HG02852 (cell line): ENCODE results near the gene ARID3A.

ENCODE experiments used
- ATAC-seq: cut with Tn5 transposase; IDR thresholded peaks from one replicate; pipeline ENCODE4 v1.9.1; 2021; ENCODE audit warnings: mild to moderate bottlenecking, moderate library complexity; ENCODE audit not compliant: unreplicated experiment

Gene ARID3A

DNA sequence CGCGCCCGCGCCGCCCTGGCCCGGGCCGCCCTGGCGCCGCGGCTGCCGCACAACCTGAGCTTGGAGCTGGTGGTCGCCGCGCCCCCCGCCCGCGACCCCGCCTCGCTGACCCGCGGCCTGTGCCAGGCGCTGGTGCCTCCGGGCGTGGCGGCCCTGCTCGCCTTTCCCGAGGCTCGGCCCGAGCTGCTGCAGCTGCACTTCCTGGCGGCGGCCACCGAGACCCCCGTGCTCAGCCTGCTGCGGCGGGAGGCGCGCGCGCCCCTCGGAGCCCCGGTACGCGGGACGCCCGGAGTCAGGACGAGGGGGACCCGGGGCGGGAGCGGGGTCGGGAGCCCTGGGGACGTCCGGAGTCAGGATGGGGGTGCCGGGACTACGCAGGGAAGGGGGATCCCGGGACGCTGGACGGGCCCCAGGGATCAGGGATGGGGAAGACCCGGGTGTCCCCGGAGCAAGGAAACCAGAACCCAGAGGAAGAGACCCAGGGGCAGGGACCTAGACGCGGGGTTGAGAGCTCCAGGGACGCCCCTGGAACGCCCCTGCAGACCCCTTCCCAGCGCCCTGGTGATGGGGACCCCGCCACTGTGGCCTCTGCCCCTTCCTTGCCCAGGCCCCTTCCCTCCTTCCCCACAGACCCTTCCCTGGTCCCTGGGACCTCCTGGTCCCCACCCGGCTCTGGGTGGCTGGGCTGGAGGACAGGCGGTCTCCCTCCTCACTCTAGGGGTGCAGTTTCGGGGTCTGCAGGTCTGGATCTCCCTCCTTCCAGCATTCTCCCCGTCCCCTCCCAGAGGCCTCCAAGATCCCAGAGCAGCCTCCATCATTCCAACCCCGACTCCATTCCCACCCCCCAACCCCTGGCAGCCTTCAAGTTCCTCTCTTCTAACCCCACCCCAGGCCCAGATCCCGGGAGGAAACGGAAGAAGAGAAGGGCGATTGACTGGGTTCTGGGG is 75.0 kb downstream of the ARID3A start:
- ATAC-seq, result no peak

DNA sequence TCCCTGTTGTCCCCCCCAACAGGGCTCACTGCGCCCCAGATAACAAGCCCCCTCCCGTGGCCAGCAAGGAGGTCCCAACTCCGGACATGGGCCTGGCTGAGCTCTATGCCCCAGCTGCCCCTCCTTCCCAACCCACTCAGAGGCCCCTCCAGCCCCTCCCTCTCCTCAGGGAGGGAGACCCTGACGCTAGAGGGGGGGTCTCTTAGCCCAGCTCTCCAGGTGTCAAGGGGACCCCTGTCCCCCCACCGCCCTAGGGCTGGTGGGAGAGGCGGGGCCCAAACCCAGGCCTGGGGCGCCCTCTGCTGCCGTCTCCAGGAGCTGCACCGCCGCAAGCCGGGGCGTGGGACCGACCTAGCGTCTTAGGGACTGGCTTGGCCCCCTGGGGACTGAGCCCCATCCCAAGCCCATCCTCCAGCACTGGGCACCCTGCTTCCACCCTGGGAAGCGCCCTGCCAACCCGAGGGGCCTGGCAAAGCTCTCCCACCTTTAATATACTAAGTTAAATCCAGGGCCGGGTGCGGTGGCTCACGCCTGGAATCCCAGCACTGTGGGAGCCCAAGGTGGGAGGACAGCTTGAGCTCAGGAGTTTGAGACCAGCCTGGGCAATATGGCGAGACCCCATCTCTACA is 75.8 kb downstream of the ARID3A start:
- no peak for ATAC-seq

DNA sequence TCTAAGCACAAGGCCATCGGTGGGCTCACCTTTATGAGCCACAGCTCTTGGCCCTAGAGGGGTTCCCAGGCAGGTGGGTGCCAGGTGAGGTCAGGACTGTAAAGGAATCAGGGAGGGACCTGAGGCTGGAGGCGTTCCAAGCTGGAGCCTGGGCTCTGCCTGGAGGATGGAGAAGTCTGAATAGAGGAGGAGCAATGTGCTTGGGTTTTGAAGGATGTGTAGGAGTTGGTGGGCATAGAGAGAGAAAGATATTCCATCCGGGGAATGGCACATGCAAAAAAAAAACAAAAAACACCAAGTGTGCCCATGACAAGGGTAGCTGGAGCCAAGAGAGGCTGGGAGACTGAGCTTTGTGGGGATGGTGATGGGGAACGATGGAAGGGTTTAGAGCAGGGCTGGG is 76.8 kb downstream of the ARID3A start:
- no peak for ATAC-seq

DNA sequence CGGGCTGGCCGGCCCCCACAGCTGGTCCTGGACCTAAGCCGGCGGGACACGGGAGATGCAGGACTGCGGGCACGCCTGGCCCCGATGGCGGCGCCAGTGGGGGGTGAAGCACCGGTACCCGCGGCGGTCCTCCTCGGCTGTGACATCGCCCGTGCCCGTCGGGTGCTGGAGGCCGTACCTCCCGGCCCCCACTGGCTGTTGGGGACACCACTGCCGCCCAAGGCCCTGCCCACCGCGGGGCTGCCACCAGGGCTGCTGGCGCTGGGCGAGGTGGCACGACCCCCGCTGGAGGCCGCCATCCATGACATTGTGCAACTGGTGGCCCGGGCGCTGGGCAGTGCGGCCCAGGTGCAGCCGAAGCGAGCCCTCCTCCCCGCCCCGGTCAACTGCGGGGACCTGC is 77.4 kb downstream of the ARID3A start:
- no peak for ATAC-seq

DNA sequence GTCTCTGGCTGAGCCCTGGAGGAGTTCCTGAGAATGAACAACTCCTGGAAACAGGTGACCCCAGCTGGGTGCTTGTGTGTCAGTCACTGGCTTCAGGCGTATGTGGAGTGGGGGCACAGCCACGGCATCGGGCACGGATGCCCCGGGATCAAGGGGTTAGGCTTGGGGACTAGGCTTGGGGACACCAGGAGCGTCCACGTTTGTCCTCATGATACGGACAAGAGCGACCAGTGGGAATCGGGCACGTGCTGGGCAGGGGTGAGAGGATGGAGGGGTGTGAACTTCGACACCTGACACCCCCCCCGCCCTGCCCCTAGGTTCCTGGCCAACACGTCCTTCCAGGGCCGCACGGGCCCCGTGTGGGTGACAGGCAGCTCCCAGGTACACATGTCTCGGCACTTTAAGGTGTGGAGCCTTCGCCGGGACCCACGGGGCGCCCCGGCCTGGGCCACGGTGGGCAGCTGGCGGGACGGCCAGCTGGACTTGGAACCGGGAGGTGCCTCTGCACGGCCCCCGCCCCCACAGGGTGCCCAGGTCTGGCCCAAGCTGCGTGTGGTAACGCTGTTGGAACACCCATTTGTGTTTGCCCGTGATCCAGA is 78.5 kb downstream of the ARID3A start:
- ATAC-seq, result no peak

DNA sequence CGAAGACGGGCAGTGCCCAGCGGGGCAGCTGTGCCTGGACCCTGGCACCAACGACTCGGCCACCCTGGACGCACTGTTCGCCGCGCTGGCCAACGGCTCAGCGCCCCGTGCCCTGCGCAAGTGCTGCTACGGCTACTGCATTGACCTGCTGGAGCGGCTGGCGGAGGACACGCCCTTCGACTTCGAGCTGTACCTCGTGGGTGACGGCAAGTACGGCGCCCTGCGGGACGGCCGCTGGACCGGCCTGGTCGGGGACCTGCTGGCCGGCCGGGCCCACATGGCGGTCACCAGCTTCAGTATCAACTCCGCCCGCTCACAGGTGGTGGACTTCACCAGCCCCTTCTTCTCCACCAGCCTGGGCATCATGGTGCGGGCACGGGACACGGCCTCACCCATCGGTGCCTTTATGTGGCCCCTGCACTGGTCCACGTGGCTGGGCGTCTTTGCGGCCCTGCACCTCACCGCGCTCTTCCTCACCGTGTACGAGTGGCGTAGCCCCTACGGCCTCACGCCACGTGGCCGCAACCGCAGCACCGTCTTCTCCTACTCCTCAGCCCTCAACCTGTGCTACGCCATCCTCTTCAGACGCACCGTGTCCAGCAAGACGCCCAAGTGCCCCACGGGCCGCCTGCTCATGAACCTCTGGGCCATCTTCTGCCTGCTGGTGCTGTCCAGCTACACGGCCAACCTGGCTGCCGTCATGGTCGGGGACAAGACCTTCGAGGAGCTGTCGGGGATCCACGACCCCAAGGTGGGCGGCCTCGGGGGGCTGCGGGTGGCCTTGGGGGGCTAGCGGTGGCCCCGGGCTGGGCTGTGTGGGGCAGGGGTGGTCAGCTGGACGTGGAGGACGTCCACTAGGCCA is 79.2 kb downstream of the ARID3A start:
- no peak for ATAC-seq

DNA sequence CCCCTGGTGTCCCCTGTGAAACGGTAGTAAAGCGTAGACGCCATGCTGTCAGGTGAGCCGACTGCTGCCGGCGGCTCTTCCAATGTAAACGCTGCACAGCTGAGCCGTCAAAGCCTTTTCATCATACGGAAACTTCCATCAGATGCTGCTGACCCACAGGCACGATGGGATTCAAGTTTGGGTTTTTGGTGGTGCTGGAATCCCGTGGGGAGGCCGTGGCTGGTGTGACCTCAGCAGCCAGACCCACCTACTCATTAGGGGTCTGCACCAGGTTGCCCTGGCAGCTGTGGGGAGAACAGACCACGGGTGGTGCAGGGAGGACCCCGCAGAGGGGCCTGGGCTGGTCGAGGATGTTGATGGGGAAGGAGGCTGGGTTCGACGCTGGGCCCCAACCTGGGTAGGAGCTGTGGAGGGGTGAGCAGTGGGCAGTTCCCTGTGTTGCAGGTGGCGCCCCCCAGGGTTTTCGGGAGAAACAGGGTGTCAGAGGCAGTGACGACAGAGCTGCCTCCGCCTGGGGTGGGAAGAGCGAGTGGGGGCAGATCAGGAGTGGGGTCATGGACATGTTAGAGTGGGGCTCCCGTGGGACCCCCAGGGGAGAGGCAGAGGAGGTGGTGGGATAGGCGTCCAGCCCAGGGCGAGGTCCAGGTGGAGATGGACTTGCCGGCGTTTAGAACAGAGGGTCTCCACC is 81.0 kb downstream of the ARID3A start:
- no peak for ATAC-seq

DNA sequence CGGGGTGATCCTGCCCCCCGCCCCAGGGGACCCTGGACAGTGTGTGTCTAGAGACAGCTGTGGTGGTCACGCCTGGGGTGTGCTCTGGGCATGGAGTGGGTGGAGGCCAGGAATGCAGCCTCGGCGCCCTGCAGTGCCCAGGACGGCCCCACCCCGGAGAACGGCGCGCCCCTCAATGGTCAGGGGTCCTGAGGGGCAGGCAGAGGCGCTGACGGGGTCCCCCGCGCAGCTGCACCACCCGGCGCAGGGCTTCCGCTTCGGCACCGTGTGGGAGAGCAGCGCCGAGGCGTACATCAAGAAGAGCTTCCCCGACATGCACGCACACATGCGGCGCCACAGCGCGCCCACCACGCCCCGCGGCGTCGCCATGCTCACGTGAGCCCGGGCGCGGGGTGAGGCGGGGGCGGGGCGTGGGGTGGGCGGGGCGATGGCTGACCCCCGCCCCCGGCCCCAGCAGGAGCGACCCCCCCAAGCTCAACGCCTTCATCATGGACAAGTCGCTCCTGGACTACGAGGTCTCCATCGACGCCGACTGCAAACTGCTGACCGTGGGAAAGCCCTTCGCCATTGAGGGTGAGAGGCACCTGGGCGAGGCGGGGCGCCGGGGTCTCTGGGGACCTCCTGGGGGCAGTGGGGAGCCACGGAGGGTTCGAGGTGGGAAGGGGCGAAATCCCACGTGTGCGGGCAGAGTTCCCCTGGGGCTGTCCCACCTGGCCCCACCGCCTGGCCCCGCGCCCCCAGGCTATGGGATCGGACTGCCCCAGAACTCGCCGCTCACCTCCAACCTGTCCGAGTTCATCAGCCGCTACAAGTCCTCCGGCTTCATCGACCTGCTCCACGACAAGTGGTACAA is 81.8 kb downstream of the ARID3A start:
- no peak for ATAC-seq

DNA sequence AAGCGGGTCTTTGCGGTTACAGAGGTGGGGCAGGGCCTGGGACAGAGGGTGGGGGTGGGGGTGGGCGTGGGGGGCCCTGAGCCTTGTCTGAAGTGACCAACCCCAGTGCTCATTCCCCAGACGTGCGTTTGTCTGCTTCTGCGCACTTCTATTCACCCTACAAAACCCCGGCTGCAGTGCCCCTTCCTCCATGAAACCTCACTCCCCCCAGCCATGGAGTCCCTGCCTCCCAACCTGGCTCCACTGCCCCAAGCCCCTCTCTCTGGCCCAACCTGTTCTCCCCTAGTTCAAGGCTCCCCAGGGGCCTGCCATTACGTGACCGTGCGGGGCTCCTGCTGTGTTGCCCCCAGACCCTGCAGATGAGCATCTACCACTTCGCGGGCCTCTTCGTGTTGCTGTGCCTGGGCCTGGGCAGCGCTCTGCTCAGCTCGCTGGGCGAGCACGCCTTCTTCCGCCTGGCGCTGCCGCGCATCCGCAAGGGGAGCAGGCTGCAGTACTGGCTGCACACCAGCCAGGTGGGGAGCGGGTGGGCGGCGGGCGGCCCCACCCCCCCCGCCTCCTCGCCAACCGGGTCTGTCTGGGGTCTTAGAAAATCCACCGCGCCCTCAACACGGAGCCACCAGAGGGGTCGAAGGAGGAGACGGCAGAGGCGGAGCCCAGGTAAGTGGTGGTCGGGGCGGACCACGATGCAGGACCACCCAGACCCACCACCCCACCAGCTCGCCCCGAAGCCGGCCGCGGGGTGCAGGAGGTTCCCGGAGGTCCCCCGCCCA is 82.6 kb downstream of the ARID3A start:
- no peak for ATAC-seq

DNA sequence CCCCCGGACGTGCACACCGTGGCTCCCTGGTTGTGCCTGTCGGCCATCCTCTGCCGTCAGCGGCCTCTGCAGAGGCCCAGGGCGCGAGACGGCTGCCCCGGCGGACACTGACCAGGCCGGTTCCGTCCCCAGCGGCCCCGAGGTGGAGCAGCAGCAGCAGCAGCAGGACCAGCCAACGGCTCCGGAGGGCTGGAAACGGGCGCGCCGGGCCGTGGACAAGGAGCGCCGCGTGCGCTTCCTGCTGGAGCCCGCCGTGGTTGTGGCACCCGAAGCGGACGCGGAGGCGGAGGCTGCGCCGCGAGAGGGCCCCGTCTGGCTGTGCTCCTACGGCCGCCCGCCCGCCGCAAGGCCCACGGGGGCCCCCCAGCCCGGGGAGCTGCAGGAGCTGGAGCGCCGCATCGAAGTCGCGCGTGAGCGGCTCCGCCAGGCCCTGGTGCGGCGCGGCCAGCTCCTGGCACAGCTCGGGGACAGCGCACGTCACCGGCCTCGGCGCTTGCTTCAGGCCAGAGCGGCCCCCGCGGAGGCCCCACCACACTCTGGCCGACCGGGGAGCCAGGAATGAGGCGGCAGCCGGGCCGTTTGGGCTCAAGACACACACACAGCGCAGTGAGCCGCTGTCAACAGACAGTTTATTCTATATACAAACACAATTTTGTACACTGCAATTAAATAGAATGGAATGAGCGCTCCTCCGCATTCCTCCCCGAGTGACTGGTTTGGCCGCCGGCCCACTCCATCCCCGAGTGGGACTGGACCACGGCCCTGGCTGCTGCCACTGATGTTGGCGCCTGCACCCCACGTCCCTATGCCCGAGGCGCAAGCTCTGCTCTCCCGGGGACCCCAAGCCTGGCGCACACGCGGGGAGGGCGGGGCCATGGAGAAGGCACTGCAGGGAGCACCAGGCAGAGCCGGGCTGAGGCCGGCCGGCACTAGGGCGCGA is 83.5 kb downstream of the ARID3A start:
- ATAC-seq, result no peak

DNA sequence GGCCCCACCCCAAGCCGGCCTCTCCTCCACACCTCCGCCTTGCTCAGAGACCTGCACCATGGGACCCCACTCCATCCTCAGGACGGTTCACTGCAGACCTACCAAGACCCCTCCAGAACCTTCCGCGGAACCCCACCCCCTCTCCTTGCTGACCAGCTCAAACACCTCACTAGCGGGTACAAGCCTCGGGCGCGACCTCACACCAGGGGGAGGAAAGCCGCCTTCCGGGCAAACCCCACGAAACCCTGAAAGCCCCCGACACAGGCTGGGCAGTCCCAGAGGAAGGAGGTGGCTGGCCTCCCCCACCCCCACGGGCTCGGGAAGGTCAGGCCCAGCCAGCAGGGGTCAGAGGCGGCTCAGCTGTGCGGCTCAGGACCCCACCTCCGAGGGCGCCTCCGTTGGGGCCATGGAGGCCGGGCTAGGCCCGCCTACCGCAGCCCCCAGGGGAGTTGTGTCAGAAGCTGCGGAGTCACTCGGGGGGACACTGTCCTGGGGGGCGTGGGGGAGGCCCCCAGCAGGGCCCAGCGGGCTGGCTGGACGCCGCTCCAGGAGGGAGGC is 84.2 kb downstream of the ARID3A start:
- ATAC-seq, result no peak

DNA sequence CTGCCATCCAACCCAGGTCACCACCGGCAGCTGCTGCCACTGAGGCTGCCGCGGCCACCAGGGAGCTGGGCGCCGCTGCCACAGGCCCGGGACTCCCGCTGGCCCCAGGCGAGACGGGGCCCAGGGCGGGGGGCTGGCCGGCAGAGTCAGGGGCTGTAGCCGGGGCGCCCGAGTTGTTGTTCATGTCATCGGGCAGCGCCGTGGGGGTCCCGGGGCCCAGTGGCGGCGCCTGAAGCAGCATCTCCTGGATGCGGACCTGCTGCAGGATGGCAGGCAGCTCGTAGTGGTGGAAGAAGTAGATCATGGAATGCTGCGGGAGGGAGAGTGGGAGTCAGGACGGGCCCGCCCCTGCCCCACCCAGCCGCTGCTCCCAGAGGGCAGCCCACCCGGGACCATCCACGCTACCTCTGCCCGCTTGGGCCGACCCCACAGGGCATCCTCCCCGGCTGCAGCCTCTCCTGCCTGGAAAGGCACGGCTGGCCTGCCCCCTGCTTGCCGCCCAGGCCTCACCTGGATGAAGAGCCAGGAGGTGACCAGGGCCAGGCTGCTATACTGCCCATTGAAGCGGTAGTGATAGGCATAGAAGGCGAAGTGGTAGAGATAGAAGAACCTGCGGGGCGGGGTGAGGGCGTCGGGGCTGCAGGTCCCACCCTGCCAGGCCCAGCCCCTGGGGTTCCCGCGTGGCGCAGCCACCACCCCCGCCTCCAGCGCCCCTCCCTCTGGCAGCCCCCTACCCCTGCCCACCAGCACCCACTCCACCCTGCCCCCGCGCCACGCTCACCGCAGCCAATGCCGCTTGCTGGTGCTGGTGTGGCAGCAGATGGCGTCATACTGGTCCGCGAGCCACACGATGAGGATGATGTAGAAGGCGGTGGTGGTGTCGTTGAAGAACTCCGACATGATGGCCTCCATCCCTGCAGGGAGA is 85.0 kb downstream of the ARID3A start:
- ATAC-seq, result no peak

DNA sequence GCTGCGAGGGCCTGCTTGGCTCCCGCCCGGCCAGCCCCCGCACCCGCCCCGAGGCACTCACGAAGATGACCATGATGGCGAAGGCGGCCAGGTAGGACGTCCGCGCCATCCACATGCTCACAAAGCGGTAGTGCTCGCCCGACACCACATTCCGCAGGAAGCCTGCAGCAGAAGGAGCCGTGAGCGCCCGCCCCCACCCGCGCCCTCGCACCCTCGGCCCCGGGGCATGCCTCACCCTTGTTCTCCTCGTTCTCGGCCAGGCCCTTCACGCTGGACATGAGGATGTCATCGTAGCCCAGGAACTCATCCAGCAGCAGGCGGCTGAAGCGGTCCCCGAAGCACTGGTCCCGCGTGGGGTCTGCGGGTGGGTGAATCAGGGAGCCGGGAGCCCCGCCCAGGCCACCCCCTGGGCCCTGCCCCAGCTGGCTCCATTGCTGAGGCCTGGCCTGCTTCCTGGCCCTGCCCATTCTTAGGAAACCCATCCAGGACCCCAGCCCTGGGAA is 86.0 kb downstream of the ARID3A start:
- no peak for ATAC-seq

DNA sequence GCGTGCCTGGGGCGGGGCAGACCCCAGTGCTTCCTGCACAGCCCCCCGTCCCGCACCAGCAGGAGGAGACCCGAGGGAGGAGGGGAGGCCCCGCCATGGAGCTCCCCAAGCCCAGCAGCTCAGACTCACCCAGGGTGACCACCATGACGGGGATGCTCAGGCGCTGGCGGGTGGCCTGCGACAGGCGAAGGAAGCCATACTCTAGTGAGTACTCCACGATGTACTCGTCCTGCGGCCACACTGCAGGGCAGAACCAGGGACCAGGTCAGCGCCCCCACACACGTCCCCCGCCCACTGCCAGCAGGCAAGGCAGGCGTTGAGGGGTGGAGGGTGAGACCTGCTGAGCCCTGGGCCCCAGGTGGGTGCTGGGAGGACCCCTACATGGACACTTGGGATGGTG is 86.5 kb downstream of the ARID3A start:
- ATAC-seq, result no peak

DNA sequence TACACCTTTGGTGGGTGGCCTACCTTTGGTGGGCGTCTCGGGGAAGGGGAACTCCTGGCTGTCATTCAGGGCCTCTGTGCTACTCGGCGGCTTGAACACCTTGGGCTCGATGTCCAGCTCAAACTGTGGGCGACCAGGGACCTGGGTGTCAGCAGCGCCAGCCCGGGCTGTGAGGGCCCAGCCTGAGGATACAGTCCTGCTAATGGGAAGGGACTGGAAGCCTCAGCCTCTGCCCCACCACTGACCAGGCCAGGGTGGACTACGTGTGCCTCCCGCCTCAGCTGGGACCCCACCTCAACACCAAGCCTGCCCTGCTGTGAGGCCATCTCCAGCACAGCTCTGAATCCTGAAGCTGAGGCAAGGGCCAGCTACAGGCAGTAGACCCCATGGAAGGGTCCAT is 87.4 kb downstream of the ARID3A start:
- ATAC-seq, result no peak
